ENCODE results near the gene C19orf25.

- TF ChIP-seq EZH2 (IDR thresholded peaks at IDR 0.05; ENCODE audit: borderline replicate concordance, low read depth, low read length, severe bottlenecking) = no peak
- no peak for TF ChIP-seq CTCF (IDR thresholded peaks at IDR 0.05; ENCODE audit: borderline replicate concordance, extremely low read depth, low read length, poor library complexity, severe bottlenecking)
These were observed 48.8 kb downstream of the C19orf25 start for GRCh38 chr19:1430246-1430645.
